ENCODE data around the gene EXOC3L4. TPM values are rescaled to one million over a fixed set of nuclear protein-coding genes. Genes with fewer than 3 reads are reported as not detected.

The EXOC3L4 gene
- total and polyA plus RNA-seq, 9 of the 15 experiments (the other 6 are each of a cell fraction or from before 2014, with no cell fraction given): 0.10 to 6.7 (median 0.98) TPM; not detected in 1

GRCh38 chr14:103136388-103137271 lies 42.1 kb downstream of the EXOC3L4 start (continued):
- TF ChIP-seq ZNF318 (IDR thresholded peaks at IDR 0.05; ENCODE audit: borderline replicate concordance in 1 of 2, low read depth in 1 of 2) (peak in 1 of 2 experiments; percentile 42; a peak in 1 of 4 replicates), RAD21 (CRISPR knock-in tag; conservative IDR thresholded peaks at IDR 0.05 in 1 of 2, IDR thresholded peaks at IDR 0.05 in 1 of 2) (peak in 1 of 2 experiments; percentile 7; a peak in 1 of 4 replicates), SAFB2 (IDR thresholded peaks at IDR 0.05; ENCODE audit: borderline replicate concordance, low read depth, low read length, severe bottlenecking) (no peak), FOXM1 (IDR thresholded peaks at IDR 0.05; ENCODE audit: low read depth) (no peak), FOXM1 (CRISPR knock-in tag; IDR thresholded peaks at IDR 0.05; ENCODE audit: low read depth) (no peak), GATAD2A (IDR thresholded peaks at IDR 0.05) (peak; percentile 75; the same call in 1 of the 2 replicates), RBBP5 (IDR thresholded peaks at IDR 0.05; ENCODE audit: borderline replicate concordance, insufficient read depth, low read length, poor library complexity, severe bottlenecking) (peak; percentile 34), CREBBP (IDR thresholded peaks at IDR 0.05; ENCODE audit: low read depth, low read length) (no peak), ZNF395 (CRISPR knock-in tag; IDR thresholded peaks at IDR 0.05) (no peak)
- TF ChIP-seq, protein P1, sequence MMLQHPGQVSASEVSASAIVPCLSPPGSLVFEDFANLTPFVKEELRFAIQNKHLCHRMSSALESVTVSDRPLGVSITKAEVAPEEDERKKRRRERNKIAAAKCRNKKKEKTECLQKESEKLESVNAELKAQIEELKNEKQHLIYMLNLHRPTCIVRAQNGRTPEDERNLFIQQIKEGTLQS (IDR thresholded peaks at IDR 0.05): peak; percentile 84
- TF ChIP-seq, protein P1 (CRISPR knock-in tag; conservative IDR thresholded peaks at IDR 0.05): no peak
- TF ChIP-seq, protein P2, sequence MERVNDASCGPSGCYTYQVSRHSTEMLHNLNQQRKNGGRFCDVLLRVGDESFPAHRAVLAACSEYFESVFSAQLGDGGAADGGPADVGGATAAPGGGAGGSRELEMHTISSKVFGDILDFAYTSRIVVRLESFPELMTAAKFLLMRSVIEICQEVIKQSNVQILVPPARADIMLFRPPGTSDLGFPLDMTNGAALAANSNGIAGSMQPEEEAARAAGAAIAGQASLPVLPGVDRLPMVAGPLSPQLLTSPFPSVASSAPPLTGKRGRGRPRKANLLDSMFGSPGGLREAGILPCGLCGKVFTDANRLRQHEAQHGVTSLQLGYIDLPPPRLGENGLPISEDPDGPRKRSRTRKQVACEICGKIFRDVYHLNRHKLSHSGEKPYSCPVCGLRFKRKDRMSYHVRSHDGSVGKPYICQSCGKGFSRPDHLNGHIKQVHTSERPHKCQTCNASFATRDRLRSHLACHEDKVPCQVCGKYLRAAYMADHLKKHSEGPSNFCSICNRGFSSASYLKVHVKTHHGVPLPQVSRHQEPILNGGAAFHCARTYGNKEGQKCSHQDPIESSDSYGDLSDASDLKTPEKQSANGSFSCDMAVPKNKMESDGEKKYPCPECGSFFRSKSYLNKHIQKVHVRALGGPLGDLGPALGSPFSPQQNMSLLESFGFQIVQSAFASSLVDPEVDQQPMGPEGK (CRISPR knock-in tag; IDR thresholded peaks at IDR 0.05; ENCODE audit: borderline replicate concordance): no peak
